GM19397 (cell line): Measurements from ENCODE around the gene PLCB4.

Source experiments
- ATAC-seq: cut with Tn5 transposase; IDR thresholded peaks from one replicate; pipeline ENCODE4 v1.9.1; 2021; ENCODE audit warnings: mild to moderate bottlenecking, moderate library complexity; ENCODE audit not compliant: unreplicated experiment

The PLCB4 gene

GRCh38 chr20:9301129-9302090 lies 232.5 kb downstream of the PLCB4 start:
- ATAC-seq, result no peak

DNA sequence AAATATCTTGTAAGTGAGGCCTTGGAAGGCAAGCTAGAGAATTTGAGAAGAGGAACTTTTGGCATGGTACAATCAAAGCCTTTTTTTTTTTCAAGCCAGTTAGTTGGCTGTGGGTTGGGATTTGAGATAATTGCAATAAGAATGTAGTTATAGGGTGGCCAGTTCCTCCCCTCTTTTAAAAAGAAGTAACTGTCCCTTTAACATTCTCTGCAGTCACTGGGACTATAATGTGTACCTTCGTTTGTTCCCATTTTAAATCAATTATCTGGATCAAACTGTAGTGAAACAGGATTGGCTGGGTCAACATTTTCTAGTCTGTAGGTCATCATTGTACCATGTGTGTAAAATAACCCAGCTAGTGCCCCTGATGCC lies 233.2 kb downstream of the PLCB4 start:
- ATAC-seq, result no peak

GRCh38 chr20:9306521-9306920 lies 237.6 kb downstream of the PLCB4 start:
- no peak for ATAC-seq

GRCh38 chr20:9308056-9308455 lies 239.2 kb downstream of the PLCB4 start:
- no peak for ATAC-seq

GRCh38 chr20:9311132-9311531 lies 242.2 kb downstream of the PLCB4 start:
- no peak for ATAC-seq

- no peak for ATAC-seq
Measured at GRCh38 chr20:9319687-9320384, 250.9 kb downstream of the PLCB4 start.

DNA sequence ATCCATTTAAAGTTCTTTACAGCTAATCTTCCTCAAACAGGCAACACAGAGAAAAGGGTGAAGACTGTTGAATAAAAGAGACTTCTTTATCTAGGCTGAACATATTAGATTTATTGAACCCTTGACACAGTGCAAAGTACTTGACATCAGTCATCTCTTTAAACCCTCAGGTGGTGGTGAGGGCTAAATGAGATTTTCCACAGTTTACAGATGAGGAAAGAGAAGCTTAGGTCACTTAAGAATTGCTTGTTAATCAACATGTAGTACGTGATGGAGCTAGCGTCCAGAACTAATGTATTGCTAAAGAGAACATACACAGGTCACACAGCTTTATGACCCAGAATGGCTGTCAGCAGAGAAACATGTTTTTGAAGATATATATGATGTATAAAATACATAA lies 252.1 kb downstream of the PLCB4 start:
- no peak for ATAC-seq

DNA sequence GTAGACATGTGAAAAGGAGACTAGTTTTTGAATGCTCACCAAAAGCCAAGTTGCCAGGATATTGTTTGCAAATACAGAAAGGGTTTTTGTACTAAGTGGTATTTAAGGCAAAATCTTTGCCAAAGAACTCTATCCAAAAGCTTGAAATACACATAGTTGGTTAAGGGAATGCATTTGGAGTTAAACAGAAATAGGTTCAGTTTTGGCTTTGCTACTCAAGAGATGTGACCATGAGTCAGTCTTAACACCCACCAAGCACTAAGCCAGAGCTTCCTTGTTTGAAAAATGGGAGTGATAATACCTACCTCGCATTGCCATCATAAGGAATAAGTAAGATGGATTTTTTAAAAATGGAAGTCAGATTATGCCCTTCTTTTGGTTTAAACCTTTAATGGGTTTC lies 253.8 kb downstream of the PLCB4 start:
- ATAC-seq, result no peak

GRCh38 chr20:9323622-9324021 lies 254.7 kb downstream of the PLCB4 start:
- no peak for ATAC-seq

DNA sequence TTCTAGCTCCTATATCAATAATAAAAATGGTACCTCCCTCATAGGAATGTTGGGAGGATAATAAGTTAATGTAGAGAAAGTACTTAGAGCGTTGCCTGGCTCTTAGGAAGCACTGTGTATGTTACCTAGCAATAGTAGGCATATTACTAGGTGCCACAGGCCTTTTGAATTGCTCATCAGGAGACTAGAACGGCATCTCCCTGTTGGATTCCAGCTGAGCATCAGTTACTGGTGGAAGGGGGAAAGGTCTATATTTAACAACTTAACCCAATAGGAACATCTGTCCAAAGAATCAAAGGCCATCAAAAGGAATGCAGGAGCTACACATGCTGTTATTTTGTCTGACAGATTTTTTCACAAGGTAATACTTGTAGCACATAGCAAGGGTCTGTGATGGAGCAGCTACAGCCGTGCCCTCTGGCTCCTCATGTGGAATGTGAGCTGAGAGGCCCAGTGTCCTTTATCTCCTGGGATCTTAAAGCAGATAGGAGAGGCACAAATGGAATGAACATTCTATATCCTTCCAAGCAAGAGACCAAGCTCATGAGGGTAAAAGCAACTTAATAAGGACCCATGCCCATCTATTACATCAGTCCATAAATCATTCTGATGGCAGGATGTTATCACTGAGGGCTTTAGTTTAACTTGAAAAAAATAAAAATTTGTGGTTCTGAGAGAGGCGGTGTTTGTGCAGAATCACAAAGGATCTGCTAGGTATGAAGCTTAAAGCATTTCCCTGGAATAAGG lies 260.6 kb downstream of the PLCB4 start:
- ATAC-seq, result no peak

- no peak for ATAC-seq
Measured at GRCh38 chr20:9330151-9330550, 261.3 kb downstream of the PLCB4 start.

DNA sequence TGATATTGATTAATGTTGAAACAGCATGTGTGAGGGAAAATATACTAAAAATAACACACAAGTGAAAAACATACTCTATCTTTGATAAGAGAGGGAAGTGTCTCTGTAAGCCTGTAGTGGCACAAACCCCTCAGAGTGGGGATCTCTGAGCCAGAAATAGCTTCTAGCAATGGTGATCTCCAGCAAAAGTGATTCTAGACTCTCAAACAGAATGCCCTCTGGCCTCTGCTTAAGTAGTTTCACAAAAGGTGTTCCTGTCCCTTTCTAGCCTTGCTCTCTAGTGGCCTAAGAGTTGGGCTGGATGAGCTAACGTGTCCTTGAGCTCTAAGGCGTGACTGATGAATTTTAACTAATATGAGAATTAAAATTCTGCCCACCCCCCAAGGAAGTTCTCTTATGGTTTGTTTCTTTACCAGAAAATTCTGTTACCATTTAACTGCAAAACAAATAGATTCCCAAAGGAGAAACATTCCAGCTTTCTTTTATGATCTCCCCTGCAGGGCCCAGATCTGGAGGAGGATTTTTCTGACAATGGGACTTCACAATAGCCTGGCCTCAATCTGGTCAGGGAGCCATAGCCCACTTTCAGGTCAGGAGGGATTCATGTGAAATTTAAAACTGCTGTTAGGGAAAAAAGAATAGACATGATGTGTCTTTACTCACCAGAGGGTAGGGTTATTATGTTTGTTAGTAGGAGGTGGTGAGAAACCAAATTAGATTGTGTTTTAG lies 263.0 kb downstream of the PLCB4 start:
- no peak for ATAC-seq

DNA sequence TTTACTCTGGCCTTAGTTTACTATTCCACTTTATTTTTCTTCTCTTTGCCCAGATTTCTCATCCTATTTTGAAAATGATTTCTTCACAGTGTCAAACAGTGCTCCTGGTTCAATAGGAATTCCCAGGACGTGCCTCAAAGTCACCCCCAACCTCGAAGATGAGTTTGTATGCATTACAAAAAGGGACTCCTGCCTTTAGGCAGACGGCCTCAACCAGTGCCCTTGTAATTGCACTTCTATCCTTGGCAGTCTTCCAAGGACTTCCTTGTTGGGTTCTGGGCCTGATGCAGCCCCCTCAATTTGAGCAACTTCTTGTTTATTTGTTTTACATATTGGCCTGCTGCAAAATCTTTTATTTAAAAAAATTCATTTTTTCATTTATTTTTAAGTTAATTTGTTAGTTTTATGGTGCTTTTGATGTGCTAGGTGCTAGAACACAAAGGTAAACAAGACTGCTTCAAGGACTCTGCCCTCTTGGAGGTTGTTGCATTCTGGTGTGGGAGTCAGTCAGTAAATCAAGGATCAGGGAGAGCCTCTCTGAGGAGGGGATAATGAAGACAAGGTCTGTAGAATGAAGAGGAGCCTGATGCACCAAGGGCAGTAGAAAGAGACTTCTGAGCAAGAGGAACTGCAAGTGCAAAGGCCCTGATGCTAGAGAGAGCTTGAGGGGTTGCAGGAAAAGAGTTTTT lies 264.0 kb downstream of the PLCB4 start:
- no peak for ATAC-seq

DNA sequence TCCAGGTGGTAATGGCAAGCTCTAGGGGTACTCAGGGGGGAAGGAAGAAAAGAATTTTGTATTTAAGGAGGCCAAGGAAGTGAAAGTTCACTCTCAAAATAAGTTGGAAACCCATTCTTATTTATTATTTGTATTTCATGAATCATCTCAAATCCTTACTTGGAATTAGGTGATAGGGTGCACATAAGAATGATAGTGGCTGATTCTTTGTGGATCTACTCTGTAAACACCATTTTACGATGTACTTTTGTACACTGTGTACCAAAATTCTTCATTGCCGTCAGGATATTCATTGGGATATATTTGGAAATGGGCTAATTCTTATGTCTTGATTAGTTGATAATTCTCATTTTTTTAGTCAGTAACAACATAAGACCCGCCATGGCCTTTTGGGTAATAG lies 266.0 kb downstream of the PLCB4 start:
- ATAC-seq, result no peak

DNA sequence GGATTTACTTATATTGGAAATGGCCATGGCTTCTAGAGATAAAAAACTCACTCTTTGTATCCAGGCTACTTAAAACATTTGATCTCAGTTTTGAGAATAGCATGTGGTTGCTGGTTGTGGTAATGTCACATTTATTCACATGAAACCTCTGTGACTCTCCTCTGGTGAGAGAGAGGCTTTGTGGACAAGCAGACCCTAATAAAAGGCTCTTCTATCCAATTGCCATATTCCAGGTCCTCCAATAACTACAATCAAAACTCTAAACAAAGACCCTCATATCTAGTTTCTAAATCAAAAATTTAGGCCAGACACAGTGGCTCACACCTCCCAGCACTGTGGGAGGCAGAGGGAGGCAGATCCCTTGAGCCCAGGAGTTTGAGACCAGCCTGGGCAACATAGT lies 269.2 kb downstream of the PLCB4 start:
- no peak for ATAC-seq

DNA sequence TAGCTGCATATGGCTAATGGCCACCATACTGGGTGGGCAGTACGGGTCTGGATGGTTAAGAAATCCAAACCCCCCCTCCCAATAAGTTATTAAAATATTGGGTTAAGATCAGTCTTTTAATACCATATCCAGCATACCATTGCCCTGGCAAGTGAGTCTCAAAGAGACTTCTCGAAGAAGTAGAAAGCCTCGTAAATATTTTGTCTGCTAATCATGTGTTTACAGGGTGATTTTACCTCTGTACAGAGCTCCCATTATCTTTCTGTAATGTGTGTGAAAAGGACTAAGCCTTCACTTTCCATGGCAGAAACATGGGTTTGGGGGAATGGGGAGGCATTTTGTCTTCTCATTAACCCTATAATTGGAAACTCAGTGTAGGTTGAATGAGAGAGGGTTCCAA lies 270.8 kb downstream of the PLCB4 start:
- ATAC-seq, result no peak

DNA sequence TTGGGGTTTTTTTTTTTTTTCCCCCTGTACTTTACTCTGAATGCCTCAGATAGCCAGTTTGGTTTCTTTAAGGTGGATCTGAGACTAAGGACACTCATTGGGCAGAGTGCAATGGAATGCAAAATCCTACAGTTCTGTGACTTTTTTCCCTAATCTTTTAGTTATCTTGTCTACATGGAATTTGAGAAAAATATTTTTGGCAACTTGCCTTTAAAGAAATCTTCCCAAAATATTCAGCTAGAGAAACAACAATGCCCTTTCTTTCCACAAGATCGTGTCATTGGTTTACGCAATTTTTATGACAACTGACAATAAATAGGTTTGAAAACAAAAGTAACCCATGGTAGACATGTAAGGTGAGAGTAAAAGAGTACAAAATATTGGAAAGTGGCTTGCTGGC lies 273.8 kb downstream of the PLCB4 start:
- ATAC-seq, result no peak

GRCh38 chr20:9344083-9344920 lies 275.4 kb downstream of the PLCB4 start:
- ATAC-seq, result no peak

GRCh38 chr20:9348316-9348715 lies 279.4 kb downstream of the PLCB4 start:
- no peak for ATAC-seq
